ENCODE measurements around the gene KIF26A. TPM values are rescaled to one million over a fixed set of nuclear protein-coding genes. Genes with fewer than 3 reads are reported as not detected.

The KIF26A gene
- total and polyA plus RNA-seq, 2 experiments from 2014 or later = 5.6 to 103 TPM

DNA sequence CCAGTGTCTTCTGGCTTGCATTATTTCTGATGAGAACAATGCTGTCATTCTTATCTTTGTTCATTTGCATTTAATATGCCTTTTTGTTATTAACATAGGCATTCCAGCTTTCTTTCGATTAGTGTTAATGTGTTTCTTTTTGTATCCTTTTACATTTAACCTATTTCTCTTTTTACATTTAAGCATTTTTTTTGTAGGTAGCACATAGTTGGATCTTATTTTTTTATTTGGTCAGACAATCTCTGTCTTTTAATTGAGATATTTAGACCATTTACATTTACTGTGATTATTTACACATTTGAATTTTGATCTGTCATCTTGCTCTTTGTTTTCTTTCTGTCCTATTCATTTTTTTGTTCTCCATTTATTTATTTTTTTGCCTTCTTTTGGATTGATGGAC lies 14.5 kb upstream of the KIF26A start (continued):
- TF ChIP-seq, protein P1, sequence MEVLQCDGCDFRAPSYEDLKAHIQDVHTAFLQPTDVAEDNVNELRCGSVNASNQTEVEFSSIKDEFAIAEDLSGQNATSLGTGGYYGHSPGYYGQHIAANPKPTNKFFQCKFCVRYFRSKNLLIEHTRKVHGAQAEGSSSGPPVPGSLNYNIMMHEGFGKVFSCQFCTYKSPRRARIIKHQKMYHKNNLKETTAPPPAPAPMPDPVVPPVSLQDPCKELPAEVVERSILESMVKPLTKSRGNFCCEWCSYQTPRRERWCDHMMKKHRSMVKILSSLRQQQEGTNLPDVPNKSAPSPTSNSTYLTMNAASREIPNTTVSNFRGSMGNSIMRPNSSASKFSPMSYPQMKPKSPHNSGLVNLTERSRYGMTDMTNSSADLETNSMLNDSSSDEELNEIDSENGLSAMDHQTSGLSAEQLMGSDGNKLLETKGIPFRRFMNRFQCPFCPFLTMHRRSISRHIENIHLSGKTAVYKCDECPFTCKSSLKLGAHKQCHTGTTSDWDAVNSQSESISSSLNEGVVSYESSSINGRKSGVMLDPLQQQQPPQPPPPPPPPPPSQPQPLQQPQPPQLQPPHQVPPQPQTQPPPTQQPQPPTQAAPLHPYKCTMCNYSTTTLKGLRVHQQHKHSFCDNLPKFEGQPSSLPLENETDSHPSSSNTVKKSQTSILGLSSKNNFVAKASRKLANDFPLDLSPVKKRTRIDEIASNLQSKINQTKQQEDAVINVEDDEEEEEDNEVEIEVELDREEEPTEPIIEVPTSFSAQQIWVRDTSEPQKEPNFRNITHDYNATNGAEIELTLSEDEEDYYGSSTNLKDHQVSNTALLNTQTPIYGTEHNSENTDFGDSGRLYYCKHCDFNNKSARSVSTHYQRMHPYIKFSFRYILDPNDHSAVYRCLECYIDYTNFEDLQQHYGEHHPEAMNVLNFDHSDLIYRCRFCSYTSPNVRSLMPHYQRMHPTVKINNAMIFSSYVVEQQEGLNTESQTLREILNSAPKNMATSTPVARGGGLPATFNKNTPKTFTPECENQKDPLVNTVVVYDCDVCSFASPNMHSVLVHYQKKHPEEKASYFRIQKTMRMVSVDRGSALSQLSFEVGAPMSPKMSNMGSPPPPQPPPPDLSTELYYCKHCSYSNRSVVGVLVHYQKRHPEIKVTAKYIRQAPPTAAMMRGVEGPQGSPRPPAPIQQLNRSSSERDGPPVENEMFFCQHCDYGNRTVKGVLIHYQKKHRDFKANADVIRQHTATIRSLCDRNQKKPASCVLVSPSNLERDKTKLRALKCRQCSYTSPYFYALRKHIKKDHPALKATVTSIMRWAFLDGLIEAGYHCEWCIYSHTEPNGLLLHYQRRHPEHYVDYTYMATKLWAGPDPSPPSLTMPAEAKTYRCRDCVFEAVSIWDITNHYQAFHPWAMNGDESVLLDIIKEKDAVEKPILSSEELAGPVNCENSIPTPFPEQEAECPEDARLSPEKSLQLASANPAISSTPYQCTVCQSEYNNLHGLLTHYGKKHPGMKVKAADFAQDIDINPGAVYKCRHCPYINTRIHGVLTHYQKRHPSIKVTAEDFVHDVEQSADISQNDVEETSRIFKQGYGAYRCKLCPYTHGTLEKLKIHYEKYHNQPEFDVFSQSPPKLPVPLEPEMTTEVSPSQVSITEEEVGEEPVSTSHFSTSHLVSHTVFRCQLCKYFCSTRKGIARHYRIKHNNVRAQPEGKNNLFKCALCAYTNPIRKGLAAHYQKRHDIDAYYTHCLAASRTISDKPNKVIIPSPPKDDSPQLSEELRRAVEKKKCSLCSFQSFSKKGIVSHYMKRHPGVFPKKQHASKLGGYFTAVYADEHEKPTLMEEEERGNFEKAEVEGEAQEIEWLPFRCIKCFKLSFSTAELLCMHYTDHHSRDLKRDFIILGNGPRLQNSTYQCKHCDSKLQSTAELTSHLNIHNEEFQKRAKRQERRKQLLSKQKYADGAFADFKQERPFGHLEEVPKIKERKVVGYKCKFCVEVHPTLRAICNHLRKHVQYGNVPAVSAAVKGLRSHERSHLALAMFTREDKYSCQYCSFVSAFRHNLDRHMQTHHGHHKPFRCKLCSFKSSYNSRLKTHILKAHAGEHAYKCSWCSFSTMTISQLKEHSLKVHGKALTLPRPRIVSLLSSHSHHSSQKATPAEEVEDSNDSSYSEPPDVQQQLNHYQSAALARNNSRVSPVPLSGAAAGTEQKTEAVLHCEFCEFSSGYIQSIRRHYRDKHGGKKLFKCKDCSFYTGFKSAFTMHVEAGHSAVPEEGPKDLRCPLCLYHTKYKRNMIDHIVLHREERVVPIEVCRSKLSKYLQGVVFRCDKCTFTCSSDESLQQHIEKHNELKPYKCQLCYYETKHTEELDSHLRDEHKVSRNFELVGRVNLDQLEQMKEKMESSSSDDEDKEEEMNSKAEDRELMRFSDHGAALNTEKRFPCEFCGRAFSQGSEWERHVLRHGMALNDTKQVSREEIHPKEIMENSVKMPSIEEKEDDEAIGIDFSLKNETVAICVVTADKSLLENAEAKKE (CRISPR knock-in tag; IDR thresholded peaks at IDR 0.05) = no peak
- TF ChIP-seq, protein P2, sequence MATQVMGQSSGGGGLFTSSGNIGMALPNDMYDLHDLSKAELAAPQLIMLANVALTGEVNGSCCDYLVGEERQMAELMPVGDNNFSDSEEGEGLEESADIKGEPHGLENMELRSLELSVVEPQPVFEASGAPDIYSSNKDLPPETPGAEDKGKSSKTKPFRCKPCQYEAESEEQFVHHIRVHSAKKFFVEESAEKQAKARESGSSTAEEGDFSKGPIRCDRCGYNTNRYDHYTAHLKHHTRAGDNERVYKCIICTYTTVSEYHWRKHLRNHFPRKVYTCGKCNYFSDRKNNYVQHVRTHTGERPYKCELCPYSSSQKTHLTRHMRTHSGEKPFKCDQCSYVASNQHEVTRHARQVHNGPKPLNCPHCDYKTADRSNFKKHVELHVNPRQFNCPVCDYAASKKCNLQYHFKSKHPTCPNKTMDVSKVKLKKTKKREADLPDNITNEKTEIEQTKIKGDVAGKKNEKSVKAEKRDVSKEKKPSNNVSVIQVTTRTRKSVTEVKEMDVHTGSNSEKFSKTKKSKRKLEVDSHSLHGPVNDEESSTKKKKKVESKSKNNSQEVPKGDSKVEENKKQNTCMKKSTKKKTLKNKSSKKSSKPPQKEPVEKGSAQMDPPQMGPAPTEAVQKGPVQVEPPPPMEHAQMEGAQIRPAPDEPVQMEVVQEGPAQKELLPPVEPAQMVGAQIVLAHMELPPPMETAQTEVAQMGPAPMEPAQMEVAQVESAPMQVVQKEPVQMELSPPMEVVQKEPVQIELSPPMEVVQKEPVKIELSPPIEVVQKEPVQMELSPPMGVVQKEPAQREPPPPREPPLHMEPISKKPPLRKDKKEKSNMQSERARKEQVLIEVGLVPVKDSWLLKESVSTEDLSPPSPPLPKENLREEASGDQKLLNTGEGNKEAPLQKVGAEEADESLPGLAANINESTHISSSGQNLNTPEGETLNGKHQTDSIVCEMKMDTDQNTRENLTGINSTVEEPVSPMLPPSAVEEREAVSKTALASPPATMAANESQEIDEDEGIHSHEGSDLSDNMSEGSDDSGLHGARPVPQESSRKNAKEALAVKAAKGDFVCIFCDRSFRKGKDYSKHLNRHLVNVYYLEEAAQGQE (IDR thresholded peaks at IDR 0.05; ENCODE audit: unreplicated experiment) = no peak

DNA sequence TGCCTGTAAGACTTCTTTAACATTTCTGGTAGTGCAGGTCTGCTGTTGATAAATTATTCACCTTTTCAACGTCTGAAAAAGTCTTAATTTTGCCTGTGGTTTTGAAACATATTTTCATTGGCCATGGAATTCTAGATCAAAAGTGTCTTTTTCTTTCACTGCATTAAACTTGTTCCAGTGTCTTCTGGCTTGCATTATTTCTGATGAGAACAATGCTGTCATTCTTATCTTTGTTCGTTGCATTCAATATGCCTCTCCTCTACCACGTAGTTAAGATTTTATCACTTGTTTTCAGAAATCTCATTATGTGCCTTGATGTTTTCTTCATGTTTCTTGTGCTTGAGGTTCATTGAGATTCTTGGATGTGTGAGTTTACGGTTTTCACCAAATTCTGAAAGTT lies 13.4 kb upstream of the KIF26A start:
- H3K36me3 ChIP-seq (ENCODE audit: insufficient read depth) = no peaks in the 10 kb centered on the region
- no peak overlapping the region for H3K27ac Mint-ChIP-seq
- H3K4me1 Mint-ChIP-seq = peaks cover 4% of the 10 kb centered on the region; the same call in 1 of the 3 replicates
- no peak overlapping the region for H3K4me3 ChIP-seq
- H3K4me1 ChIP-seq (ENCODE audit: insufficient read depth) = no peaks in the 10 kb centered on the region
- peaks cover 9% of the 10 kb centered on the region for H3K36me3 Mint-ChIP-seq (ENCODE audit: low read depth)
- no peaks in the 10 kb centered on the region for H4K20me1 ChIP-seq (replicated peaks; ENCODE audit: insufficient read depth)
- no peak for DNase-seq (ENCODE audit: low spot score)
- no peak overlapping the region for H2AFZ ChIP-seq
- no peak for ATAC-seq
- no peaks in the 10 kb centered on the region for H3K9me2 ChIP-seq (ENCODE audit: insufficient read depth)
- no peaks in the 10 kb centered on the region for H3K27me3 ChIP-seq (ENCODE audit: insufficient read depth)
- H3F3A ChIP-seq (replicated peaks; ENCODE audit: low read depth) = no peaks in the 10 kb centered on the region
- H3K27ac ChIP-seq (ENCODE audit: low read depth) = no peak overlapping the region
- no peaks in the 10 kb centered on the region for H3K79me2 ChIP-seq (replicated peaks; ENCODE audit: insufficient read depth)
- H3K27me3 Mint-ChIP-seq (ENCODE audit: insufficient read depth, low read depth, poor library complexity) = peaks cover 6% of the 10 kb centered on the region
- no peak overlapping the region for H3K4me3 Mint-ChIP-seq
- H3K4me2 ChIP-seq = no peak overlapping the region
- H3K9me3 Mint-ChIP-seq = peaks cover 49% of the 10 kb centered on the region
- TF ChIP-seq, protein P3, sequence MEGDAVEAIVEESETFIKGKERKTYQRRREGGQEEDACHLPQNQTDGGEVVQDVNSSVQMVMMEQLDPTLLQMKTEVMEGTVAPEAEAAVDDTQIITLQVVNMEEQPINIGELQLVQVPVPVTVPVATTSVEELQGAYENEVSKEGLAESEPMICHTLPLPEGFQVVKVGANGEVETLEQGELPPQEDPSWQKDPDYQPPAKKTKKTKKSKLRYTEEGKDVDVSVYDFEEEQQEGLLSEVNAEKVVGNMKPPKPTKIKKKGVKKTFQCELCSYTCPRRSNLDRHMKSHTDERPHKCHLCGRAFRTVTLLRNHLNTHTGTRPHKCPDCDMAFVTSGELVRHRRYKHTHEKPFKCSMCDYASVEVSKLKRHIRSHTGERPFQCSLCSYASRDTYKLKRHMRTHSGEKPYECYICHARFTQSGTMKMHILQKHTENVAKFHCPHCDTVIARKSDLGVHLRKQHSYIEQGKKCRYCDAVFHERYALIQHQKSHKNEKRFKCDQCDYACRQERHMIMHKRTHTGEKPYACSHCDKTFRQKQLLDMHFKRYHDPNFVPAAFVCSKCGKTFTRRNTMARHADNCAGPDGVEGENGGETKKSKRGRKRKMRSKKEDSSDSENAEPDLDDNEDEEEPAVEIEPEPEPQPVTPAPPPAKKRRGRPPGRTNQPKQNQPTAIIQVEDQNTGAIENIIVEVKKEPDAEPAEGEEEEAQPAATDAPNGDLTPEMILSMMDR (conservative IDR thresholded peaks at IDR 0.05; ENCODE audit: low read depth in 2 of 2) = no peak
- TF ChIP-seq, protein P1 (CRISPR knock-in tag; IDR thresholded peaks at IDR 0.05) = no peak
